ENCODE results near the gene COL23A1. TPM values are rescaled to one million over a fixed set of nuclear protein-coding genes. Genes with fewer than 3 reads are reported as not detected.

COL23A1 gene
- polyA plus RNA-seq, 1 donor = 6.2 TPM

GRCh38 chr5:178460174-178460573 lies 130.0 kb downstream of the COL23A1 start:
- no peak for DNase-seq

- DNase-seq = no peak
Observed at GRCh38 chr5:178458140-178458539, 132.1 kb downstream of the COL23A1 start.

GRCh38 chr5:178457471-178457870 lies 132.7 kb downstream of the COL23A1 start:
- no peak for DNase-seq

- DNase-seq = no peak
Observed at GRCh38 chr5:178455480-178455835, 134.7 kb downstream of the COL23A1 start.

GRCh38 chr5:178454821-178455479 lies 135.2 kb downstream of the COL23A1 start:
- DNase-seq = no peak

- DNase-seq = no peak
Observed at GRCh38 chr5:178454303-178454702, 135.9 kb downstream of the COL23A1 start.

GRCh38 chr5:178453224-178453623 lies 137.0 kb downstream of the COL23A1 start:
- DNase-seq = no peak

GRCh38 chr5:178450121-178451028 lies 139.8 kb downstream of the COL23A1 start:
- no peak for DNase-seq

GRCh38 chr5:178449163-178450070 lies 140.8 kb downstream of the COL23A1 start:
- no peak for DNase-seq

GRCh38 chr5:178445534-178445933 lies 144.7 kb downstream of the COL23A1 start:
- DNase-seq = no peak

- DNase-seq = no peak
Observed at GRCh38 chr5:178442405-178443257, 147.6 kb downstream of the COL23A1 start.

GRCh38 chr5:178441486-178442270 lies 148.5 kb downstream of the COL23A1 start:
- DNase-seq = no peak

GRCh38 chr5:178440181-178440580 lies 150.0 kb downstream of the COL23A1 start:
- no peak for DNase-seq

- DNase-seq = no peak
Observed at GRCh38 chr5:178439493-178440180, 150.6 kb downstream of the COL23A1 start.

GRCh38 chr5:178438796-178439195 lies 151.4 kb downstream of the COL23A1 start:
- DNase-seq = no peak

GRCh38 chr5:178437386-178438075 lies 152.7 kb downstream of the COL23A1 start:
- no peak for DNase-seq

- no peak for DNase-seq
Observed at GRCh38 chr5:178436326-178436940, 153.8 kb downstream of the COL23A1 start.

GRCh38 chr5:178435321-178436238 lies 154.6 kb downstream of the COL23A1 start:
- no peak for DNase-seq
